SU-DHL-6 (cell line): ENCODE data around the gene C16orf54.

Experiments
- H2AFZ ChIP-seq: fragments of 200-600 bp; sonication (generic); 2 replicates; pipeline ENCODE4 v1.6.1; 2014; ENCODE audit warnings: low read depth, mild to moderate bottlenecking, moderate library complexity, mixed read lengths, antibody characterized with exemption, low read length; ENCODE audit not compliant: severe bottlenecking
- H3F3A ChIP-seq: fragments of 200-600 bp; shearing (Covaris generic); 2 replicates; pipeline ENCODE4 v1.6.0; 2016; ENCODE audit warnings: antibody characterized with exemption, mild to moderate bottlenecking; ENCODE audit not compliant: insufficient read depth
- H3K27ac ChIP-seq: fragments of 200-600 bp; sonication (generic); 2 replicates; pipeline ENCODE4 v1.5.1; 2016; ENCODE audit warnings: low read depth, mild to moderate bottlenecking, low read length, moderate library complexity, mixed read lengths
- H3K27me3 ChIP-seq: fragments of 200-600 bp; sonication (generic), shearing (Covaris generic); 2 replicates; pipeline ENCODE4 v1.6.0; 2014; ENCODE audit warnings: mild to moderate bottlenecking, low read length
- H3K36me3 ChIP-seq: fragments of 200-600 bp; sonication (generic); 2 replicates; pipeline ENCODE4 v1.6.1; 2014; ENCODE audit warnings: mild to moderate bottlenecking, low read length, mixed read lengths
- H3K4me2 ChIP-seq: fragments of 300-600, 200-600 bp; shearing (Covaris generic), sonication (generic); 2 replicates; pipeline ENCODE4 v1.6.0; 2014; ENCODE audit warnings: low read length, low read depth, mild to moderate bottlenecking; ENCODE audit not compliant: poor library complexity, severe bottlenecking
- H3K4me3 ChIP-seq: fragments of 200-600 bp; sonication (generic); 2 replicates; pipeline ENCODE4 v1.5.1; 2014; ENCODE audit warnings: antibody characterized with exemption, low read length, mild to moderate bottlenecking, mixed read lengths; ENCODE audit not compliant: insufficient read depth, poor library complexity, severe bottlenecking
- H3K79me2 ChIP-seq: fragments of 200-600 bp; sonication (generic); 2 replicates; pipeline ENCODE4 v1.6.1; 2014; ENCODE audit warnings: mild to moderate bottlenecking, low read length, moderate library complexity; ENCODE audit not compliant: insufficient read depth
- H3K9ac ChIP-seq: fragments of 200-600 bp; sonication (generic); 2 replicates; pipeline ENCODE4 v1.7.0; 2014; ENCODE audit warnings: mild to moderate bottlenecking, low read length
- H3K9me2 ChIP-seq: fragments of 200-600 bp; sonication (generic); replicated peaks from 2 replicates; pipeline ENCODE4 v1.6.1; 2014; ENCODE audit warnings: low read length; ENCODE audit not compliant: insufficient read depth
- H3K9me3 ChIP-seq: fragments of 200-600 bp; sonication (generic); 2 replicates; pipeline ENCODE4 v1.6.1; 2014; ENCODE audit warnings: low read length, mixed read lengths; ENCODE audit not compliant: insufficient read depth
- H4K20me1 ChIP-seq: fragments of 200-600 bp; sonication (generic); 2 replicates; pipeline ENCODE4 v1.6.1; 2014; ENCODE audit warnings: low read depth, mild to moderate bottlenecking, antibody characterized with exemption, low read length, moderate library complexity, mixed read lengths
- EZH2phosphoT487 ChIP-seq: fragments of 200-600 bp; sonication (generic), shearing (Covaris generic); conservative IDR thresholded peaks from 2 replicates; pipeline ENCODE4 v1.6.1; 2018; ENCODE audit warnings: mild to moderate bottlenecking, antibody characterized with exemption, low read length, moderate library complexity, mixed read lengths
- TF ChIP-seq, protein P1 (sequence below): fragments of 200-600 bp; sonication (generic); IDR thresholded peaks from one replicate; pipeline ENCODE4 v1.5.1; 2017; ENCODE audit warnings: antibody characterized with exemption, mild to moderate bottlenecking, low read length, moderate library complexity; ENCODE audit not compliant: insufficient read depth, poor library complexity, severe bottlenecking

C16orf54 gene

GRCh38 chr16:29767062-29767461, 21.3 kb upstream of the C16orf54 start:
- Histone ChIP-seq H3K9me2 (no peaks in the 10 kb centered on the region), H3K27ac (no peak overlapping the region), H3K79me2 (no peaks in the 10 kb centered on the region), H2AFZ (no peak overlapping the region), H3K9ac (no peak overlapping the region), H3F3A (no peaks in the 10 kb centered on the region), H3K36me3 (no peaks in the 10 kb centered on the region), H3K27me3 (no peaks in the 10 kb centered on the region), H3K9me3 (no peaks in the 10 kb centered on the region), H3K4me3 (no peak overlapping the region), H4K20me1 (no peaks in the 10 kb centered on the region), H3K4me2 (no peak overlapping the region)
- TF ChIP-seq, protein P1, sequence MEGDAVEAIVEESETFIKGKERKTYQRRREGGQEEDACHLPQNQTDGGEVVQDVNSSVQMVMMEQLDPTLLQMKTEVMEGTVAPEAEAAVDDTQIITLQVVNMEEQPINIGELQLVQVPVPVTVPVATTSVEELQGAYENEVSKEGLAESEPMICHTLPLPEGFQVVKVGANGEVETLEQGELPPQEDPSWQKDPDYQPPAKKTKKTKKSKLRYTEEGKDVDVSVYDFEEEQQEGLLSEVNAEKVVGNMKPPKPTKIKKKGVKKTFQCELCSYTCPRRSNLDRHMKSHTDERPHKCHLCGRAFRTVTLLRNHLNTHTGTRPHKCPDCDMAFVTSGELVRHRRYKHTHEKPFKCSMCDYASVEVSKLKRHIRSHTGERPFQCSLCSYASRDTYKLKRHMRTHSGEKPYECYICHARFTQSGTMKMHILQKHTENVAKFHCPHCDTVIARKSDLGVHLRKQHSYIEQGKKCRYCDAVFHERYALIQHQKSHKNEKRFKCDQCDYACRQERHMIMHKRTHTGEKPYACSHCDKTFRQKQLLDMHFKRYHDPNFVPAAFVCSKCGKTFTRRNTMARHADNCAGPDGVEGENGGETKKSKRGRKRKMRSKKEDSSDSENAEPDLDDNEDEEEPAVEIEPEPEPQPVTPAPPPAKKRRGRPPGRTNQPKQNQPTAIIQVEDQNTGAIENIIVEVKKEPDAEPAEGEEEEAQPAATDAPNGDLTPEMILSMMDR, result no peak
- TF ChIP-seq EZH2phosphoT487, result no peak

DNA sequence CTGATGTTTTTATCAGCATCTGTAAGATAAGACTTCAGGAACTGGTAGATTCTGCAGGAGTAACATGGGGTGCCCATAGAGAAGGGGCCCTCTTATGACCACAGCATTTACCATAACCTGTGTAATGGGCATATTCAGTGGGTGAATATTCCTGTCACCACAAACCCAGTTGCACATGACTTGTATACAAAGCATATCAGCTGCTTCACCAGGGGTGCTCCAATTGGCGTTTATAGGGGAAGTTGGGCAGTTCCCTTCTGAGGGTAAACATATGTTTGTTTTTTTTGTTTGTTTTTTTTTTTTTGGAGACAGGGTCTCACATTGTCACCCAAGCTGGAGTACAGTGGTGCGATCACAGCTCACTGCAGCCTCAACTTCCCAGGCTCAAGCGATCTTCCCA, 20.8 kb upstream of the C16orf54 start:
- H3K4me2 ChIP-seq, result no peak overlapping the region
- no peaks in the 10 kb centered on the region for H4K20me1 ChIP-seq
- no peak overlapping the region for H3K4me3 ChIP-seq
- H3K9me3 ChIP-seq, result no peaks in the 10 kb centered on the region
- no peak overlapping the region for H2AFZ ChIP-seq
- no peaks in the 10 kb centered on the region for H3K36me3 ChIP-seq
- no peak for TF ChIP-seq EZH2phosphoT487
- TF ChIP-seq, protein P1, result no peak
- H3K27ac ChIP-seq, result no peak overlapping the region
- no peaks in the 10 kb centered on the region for H3K79me2 ChIP-seq
- H3K9ac ChIP-seq, result no peak overlapping the region
- H3F3A ChIP-seq, result no peaks in the 10 kb centered on the region
- H3K27me3 ChIP-seq, result no peaks in the 10 kb centered on the region
- H3K9me2 ChIP-seq, result no peaks in the 10 kb centered on the region

DNA sequence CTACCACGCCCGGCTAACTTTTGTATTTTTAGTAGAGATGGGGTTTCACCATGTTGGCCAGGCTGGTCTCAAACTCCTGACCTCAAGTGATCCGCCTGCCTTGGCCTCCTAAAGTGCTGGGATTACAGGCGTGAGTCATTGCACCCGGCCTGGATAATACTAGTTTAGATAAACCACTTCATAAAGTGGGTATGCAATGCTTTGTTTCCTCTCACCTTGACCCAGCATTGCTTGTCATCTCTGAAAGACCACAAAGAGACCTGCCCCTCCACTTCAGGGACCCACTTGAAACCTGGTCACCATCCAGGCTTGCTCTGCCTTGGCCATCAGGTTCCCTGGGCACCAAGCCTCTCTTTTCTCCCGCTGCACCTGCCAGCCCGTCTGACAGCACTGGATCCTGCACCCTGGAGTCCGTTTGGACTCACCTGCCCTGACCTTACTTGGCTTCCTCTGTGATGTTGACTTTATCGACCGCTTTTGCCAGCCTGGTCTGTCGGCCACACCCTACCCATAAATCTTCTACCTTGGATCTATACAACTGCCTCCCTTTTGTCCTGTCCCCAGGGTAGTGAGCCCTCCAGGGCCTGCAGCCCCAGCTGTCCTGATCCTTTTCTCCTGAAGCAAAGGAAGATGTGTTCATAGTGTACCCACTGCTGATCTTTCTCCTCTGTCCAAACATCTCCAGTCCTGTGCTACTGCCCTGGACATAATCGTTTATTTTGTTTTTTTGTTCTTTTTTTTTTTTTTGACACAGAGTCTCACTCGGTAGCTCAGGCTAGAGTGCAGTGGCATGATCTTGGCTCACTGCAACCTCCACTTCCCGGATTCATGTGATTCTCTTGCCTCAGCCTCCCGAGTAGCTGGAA, 19.6 kb upstream of the C16orf54 start:
- no peak overlapping the region for H3K4me2 ChIP-seq
- H4K20me1 ChIP-seq, result no peaks in the 10 kb centered on the region
- no peak overlapping the region for H2AFZ ChIP-seq
- no peaks in the 10 kb centered on the region for H3K27me3 ChIP-seq
- no peak overlapping the region for H3K9ac ChIP-seq
- H3K9me3 ChIP-seq, result no peaks in the 10 kb centered on the region
- H3K27ac ChIP-seq, result no peak overlapping the region
- no peak overlapping the region for H3K4me3 ChIP-seq
- no peaks in the 10 kb centered on the region for H3F3A ChIP-seq
- no peak for TF ChIP-seq EZH2phosphoT487
- TF ChIP-seq, protein P1, result no peak
- no peaks in the 10 kb centered on the region for H3K36me3 ChIP-seq
- H3K9me2 ChIP-seq, result no peaks in the 10 kb centered on the region
- no peaks in the 10 kb centered on the region for H3K79me2 ChIP-seq
